Measurements from ENCODE around the gene CSNK2A3. TPM values are rescaled to one million over a fixed set of nuclear protein-coding genes. Genes with fewer than 3 reads are reported as not detected.
"Not testable (repeated sequence)": the region's sequence is repeated elsewhere in the genome, so short reads cannot be mapped to it uniquely, and the experiment has no call there.

Gene CSNK2A3
- total RNA-seq: 1 to 10 TPM; 1.0 to 2.6 (median 1.3) TPM

DNA sequence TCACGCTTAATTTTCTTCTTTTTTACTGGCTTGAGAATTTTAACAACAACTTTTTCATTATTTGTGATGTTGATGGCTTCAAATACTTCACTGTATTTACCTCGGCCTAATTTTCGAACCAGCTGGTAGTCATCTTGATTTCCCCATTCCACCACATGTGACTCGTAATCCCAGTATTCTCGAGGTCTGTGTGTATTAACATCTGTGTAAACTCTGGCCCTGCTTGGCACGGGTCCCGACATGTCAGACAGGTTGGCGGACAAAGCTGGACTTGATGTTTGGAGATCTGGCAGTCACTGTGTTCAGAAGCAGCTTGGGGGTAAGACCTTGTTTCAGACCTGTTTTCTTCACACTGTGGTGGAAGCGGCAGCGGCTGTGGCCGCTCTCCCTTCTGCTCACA, at the start of gene CSNK2A3:
TSS of gene CSNK2A3 (minus strand) at position 373 of the 400 bp plus-strand sequence. CDS start at position 242, 131 bp downstream.
- DNase-seq (ENCODE audit: low spot score in 2 of 2); H3K36me3 ChIP-seq; H3K4me1 ChIP-seq; intact Hi-C loops (cut with DNase I; ENCODE audit: low total_unique reads); H3K9me3 ChIP-seq; H3K4me3 ChIP-seq; H3K27me3 ChIP-seq; H3K27ac ChIP-seq: not testable (repeated sequence)

DNA sequence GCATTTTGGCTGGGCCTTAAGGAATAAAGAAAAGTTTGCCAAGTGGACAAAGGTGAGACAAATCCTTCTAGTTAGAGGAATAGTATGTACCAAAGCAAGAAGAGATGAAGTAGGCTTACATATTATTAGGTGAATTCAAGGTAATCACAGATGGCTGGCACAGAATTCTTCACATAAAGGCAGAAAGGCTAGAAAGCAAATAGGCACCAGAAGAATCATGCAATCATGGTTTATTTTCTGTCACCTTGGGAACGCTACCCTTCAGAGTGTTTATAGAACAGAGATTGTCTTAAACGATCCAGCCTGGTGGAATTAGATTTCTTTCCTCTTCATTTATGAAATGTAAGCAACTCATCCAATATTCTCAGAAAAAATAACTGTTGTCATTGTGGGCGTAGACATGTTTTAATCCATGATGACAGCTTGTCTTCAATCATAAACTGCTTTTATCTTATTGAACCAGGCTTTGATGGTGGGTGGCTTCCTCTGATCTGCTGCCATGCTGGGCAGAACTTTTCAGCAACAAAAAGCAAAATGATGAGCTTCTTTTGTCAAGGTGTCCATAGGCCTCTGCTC, 49.0 kb upstream of the CSNK2A3 start:
- Histone ChIP-seq H3K4me1 (no peaks in the 10 kb centered on the region), H3K27me3 (no peaks in the 10 kb centered on the region), H3K4me3 (no peak overlapping the region), H3K9me3 (no peaks in the 10 kb centered on the region), H3K36me3 (no peaks in the 10 kb centered on the region), H3K27ac (no peak overlapping the region)
- no peak for DNase-seq (ENCODE audit: low spot score in 2 of 2)
- intact Hi-C loops (cut with DNase I; ENCODE audit: low total_unique reads): no loop called here
- TF ChIP-seq POLR2A (IDR thresholded peaks at IDR 0.05): no peak
- TF ChIP-seq CTCF (IDR thresholded peaks at IDR 0.05): no peak
- no peak for TF ChIP-seq POLR2AphosphoS5 (IDR thresholded peaks at IDR 0.05)

- no peak for DNase-seq (ENCODE audit: low spot score in 2 of 2)
- no peak for TF ChIP-seq CTCF (IDR thresholded peaks at IDR 0.05)
- TF ChIP-seq POLR2A (IDR thresholded peaks at IDR 0.05): no peak
- no peak for TF ChIP-seq POLR2AphosphoS5 (IDR thresholded peaks at IDR 0.05)
These were observed 47.7 kb upstream of the CSNK2A3 start for GRCh38 chr11:11400635-11401232.

GRCh38 chr11:11400121-11400520, 47.1 kb upstream of the CSNK2A3 start:
- intact Hi-C loops (cut with DNase I; ENCODE audit: low total_unique reads): no loop called here
- H3K9me3 ChIP-seq: no peaks in the 10 kb centered on the region
- TF ChIP-seq CTCF (IDR thresholded peaks at IDR 0.05) (no peak), POLR2A (IDR thresholded peaks at IDR 0.05) (no peak), POLR2AphosphoS5 (IDR thresholded peaks at IDR 0.05) (no peak)

More at GRCh38 chr11:11400635-11401232, 47.7 kb upstream of the CSNK2A3 start:
- intact Hi-C loops (cut with DNase I; ENCODE audit: low total_unique reads): no loop called here
- Histone ChIP-seq H3K4me1 (no peaks in the 10 kb centered on the region), H3K36me3 (no peaks in the 10 kb centered on the region), H3K27ac (no peak overlapping the region), H3K4me3 (no peak overlapping the region), H3K27me3 (no peaks in the 10 kb centered on the region), H3K9me3 (no peaks in the 10 kb centered on the region)

DNA sequence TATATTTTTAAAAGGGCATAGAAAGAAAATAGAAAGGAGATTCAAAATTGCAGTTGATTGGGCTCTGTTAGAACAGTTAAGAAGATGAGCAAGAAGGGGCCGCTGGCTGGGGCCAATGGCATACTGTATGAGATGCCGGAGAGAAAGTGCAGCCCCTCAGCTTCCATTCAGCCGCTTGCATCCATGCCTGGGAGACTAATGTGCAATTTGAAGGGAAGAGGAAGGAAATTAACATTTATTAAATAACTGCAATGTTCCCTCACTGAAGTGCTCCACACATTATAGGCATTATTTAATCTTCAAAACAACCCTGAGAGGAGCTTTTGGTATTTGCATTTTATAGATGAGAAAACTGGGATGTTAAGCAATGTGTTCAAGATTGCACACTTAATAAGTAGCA, 44.7 kb upstream of the CSNK2A3 start:
- H3K4me1 ChIP-seq: no peaks in the 10 kb centered on the region
- no peak overlapping the region for H3K4me3 ChIP-seq
- TF ChIP-seq POLR2AphosphoS5 (IDR thresholded peaks at IDR 0.05) (no peak), CTCF (IDR thresholded peaks at IDR 0.05) (no peak), POLR2A (IDR thresholded peaks at IDR 0.05) (no peak)
- H3K27me3 ChIP-seq: no peaks in the 10 kb centered on the region
- H3K36me3 ChIP-seq: no peaks in the 10 kb centered on the region
- H3K9me3 ChIP-seq: no peaks in the 10 kb centered on the region
- H3K27ac ChIP-seq: no peak overlapping the region
- no peak for DNase-seq (ENCODE audit: low spot score in 2 of 2)
- intact Hi-C loops (cut with DNase I; ENCODE audit: low total_unique reads): no loop called here

More at GRCh38 chr11:11400121-11400520, 47.1 kb upstream of the CSNK2A3 start:
- H3K27me3 ChIP-seq: no peaks in the 10 kb centered on the region
- DNase-seq (ENCODE audit: low spot score in 2 of 2): no peak
- no peaks in the 10 kb centered on the region for H3K4me1 ChIP-seq
- H3K4me3 ChIP-seq: no peak overlapping the region
- no peaks in the 10 kb centered on the region for H3K36me3 ChIP-seq
- no peak overlapping the region for H3K27ac ChIP-seq

Measured in breast epithelium (tissue), 4 donors.